Measurements from ENCODE around the gene ASAP2. TPM values are rescaled to one million over a fixed set of nuclear protein-coding genes. Genes with fewer than 3 reads are reported as not detected.

The ASAP2 gene
- total RNA-seq, 3 donors from 2014 or later = 50.4 to 84.1 (median 50.5) TPM

DNA sequence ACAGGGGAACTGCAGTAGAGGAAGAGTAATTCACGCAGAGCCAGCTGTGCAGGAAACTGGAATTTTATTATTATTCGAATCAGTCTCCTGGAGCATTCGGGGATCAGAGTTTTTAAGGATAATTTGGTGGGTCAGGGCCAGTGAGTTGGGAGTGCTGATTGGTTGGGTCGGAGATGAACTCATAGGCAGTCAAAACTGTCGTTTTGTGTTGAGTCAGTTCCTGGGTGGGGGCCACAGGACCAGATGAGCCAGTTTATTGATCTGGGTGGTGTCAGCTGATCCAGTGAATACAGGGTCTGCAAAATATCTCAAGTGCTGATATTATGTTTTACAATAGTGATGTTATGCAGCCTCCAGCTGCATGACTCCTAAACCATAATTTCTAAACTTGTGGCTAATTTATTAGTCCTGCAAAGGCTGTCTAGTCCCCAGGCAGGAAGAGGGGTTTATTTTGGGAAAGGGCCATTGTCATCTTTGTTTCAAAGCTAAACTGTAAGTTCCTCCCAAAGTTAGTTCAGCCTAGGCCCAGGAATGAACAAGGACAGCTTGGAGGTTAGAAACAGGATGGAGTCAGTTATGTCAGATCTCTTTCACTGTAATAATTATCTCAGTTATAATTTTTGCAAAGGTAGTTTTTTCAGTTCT lies 67.0 kb downstream of the ASAP2 start:
- no peaks in the 10 kb centered on the region for H3K36me3 ChIP-seq (ENCODE audit: low read depth)
- no peaks in the 10 kb centered on the region for H3K9me3 ChIP-seq
- peaks cover 8% of the 10 kb centered on the region for H3K4me1 ChIP-seq (ENCODE audit: low read depth)
- intact Hi-C loops (cut with DNase I, micrococcal nuclease) = no loop called here
- DNase-seq (no peak), ATAC-seq (no peak)
- H3K4me3 ChIP-seq = no peak overlapping the region
- TF ChIP-seq, protein P1, sequence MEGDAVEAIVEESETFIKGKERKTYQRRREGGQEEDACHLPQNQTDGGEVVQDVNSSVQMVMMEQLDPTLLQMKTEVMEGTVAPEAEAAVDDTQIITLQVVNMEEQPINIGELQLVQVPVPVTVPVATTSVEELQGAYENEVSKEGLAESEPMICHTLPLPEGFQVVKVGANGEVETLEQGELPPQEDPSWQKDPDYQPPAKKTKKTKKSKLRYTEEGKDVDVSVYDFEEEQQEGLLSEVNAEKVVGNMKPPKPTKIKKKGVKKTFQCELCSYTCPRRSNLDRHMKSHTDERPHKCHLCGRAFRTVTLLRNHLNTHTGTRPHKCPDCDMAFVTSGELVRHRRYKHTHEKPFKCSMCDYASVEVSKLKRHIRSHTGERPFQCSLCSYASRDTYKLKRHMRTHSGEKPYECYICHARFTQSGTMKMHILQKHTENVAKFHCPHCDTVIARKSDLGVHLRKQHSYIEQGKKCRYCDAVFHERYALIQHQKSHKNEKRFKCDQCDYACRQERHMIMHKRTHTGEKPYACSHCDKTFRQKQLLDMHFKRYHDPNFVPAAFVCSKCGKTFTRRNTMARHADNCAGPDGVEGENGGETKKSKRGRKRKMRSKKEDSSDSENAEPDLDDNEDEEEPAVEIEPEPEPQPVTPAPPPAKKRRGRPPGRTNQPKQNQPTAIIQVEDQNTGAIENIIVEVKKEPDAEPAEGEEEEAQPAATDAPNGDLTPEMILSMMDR (IDR thresholded peaks at IDR 0.05) = no peak

DNA sequence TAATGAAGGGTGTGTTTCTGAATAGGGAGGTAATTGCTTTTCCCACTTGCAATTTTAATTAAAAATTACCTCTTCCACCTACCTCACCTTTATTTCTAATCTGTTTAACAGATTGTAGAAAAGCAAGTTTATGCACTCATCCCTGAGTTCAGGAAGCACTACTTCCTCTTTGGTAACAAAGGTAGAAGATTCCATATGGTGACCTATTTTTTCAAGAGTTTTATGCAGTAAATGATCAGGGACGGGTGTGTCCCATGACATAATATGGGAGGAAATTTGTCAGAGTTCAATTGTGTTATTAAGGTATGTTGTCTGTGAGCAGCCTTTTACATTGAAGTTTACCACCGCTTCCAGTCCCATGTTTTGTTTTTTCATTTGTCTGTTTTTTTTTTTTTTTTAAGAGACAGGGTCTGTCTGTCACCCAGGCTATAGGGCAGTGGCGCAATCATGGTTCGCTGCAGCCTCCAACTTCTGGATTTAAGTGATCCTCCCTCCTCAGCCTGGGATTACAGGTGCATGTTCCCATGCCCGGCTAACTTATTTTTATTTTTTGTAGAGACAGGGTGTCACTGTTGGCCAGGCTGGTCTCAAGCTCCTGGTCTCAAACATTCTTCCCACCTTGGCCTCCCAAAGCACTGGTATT lies 68.2 kb downstream of the ASAP2 start:
- DNase-seq = no peak
- Histone ChIP-seq H3K4me3 (no peak overlapping the region), H3K36me3 (ENCODE audit: low read depth) (no peaks in the 10 kb centered on the region), H3K9me3 (no peaks in the 10 kb centered on the region), H3K4me1 (ENCODE audit: low read depth) (peaks cover 8% of the 10 kb centered on the region)
- intact Hi-C loops (cut with DNase I, micrococcal nuclease) = no loop called here
- TF ChIP-seq, protein P1 (IDR thresholded peaks at IDR 0.05) = no peak
- ATAC-seq = peak; percentile 84

DNA sequence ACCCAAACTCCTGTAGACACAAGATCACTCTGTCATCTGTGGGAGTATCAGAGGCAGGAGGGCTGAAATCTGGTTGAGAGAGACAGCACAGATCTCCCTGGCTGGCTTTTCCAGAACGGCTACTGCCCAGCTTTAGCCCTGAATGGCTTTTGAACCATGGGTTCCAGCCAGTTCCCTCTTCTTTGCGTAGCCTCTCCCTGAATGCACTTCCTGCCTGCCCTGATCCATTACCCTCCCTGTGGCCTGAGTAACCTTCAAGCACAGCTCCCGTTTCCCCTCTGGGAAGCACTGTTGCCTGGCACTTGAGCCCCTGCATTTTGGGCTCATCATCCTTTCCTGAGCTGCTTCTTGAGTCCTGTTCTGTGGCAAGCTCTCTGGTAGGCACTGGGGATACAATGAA lies 68.8 kb downstream of the ASAP2 start:
- Histone ChIP-seq H3K36me3 (ENCODE audit: low read depth) (no peaks in the 10 kb centered on the region), H3K4me3 (no peak overlapping the region), H3K4me1 (ENCODE audit: low read depth) (peaks cover 8% of the 10 kb centered on the region), H3K9me3 (no peaks in the 10 kb centered on the region)
- DNase-seq (no peak), ATAC-seq (peak; percentile 58)
- TF ChIP-seq, protein P1 (IDR thresholded peaks at IDR 0.05) = no peak
- intact Hi-C loops (cut with DNase I, micrococcal nuclease) = no loop called here

DNA sequence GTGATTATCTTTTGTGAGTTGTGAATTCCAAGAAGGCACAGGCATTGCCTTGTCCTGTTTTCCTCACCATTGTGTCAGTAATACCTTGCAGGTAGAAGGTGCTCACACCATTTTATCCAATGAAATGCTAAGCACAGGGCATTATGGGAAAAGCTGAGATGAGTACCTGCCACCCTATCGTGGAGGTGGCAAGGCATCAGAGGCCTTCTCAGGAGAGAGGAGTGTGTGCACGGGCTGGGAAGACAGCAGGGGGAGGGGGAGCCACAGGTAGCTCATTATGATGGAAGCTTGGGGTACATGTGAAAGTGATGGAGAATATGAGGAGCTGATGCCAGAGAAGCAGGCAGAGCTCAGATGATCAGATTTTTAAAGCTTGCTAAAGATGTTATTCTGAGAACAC lies 69.5 kb downstream of the ASAP2 start:
- ATAC-seq = no peak
- H3K4me3 ChIP-seq = no peak overlapping the region

DNA sequence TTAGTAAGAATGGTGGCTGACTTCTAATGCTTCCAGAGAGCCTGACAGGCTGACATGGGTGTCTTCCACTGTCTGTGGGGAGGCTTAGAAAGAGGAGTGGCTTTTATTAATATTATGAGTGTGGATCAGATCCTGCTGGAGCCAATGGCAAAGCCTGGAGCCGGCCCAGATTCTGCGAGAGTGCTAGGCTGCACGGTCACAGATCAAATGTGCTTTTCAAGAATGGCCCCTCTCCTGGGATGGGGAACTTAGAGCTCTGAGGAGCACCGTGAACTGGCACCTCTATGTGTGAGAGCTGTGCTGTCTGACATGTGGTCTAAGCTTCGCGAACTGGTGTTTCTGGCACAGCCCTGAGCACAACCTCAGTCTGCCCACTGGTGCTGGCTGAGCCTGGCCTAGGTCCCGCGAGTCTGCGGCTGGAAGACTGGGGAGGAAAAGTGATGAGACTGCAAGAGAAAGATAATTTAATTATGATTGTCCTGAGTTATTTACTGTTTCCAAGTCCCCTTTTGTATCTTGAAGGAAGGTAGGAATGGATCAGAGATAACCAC lies 70.4 kb downstream of the ASAP2 start:
- Histone ChIP-seq H3K4me1 (ENCODE audit: low read depth) (peaks cover 8% of the 10 kb centered on the region), H3K4me3 (no peak overlapping the region), H3K36me3 (ENCODE audit: low read depth) (no peaks in the 10 kb centered on the region), H3K9me3 (no peaks in the 10 kb centered on the region)
- intact Hi-C loops (cut with DNase I, micrococcal nuclease) = no loop called here
- ATAC-seq (no peak), DNase-seq (no peak)
- TF ChIP-seq, protein P1 (IDR thresholded peaks at IDR 0.05) = no peak

More for the DNA sequence above, 69.5 kb downstream of the ASAP2 start:
- no peaks in the 10 kb centered on the region for H3K9me3 ChIP-seq
- no peak for DNase-seq
- intact Hi-C loops (cut with DNase I, micrococcal nuclease) = no loop called here
- H3K4me1 ChIP-seq (ENCODE audit: low read depth) = peaks cover 8% of the 10 kb centered on the region
- TF ChIP-seq, protein P1 (IDR thresholded peaks at IDR 0.05) = no peak
- no peaks in the 10 kb centered on the region for H3K36me3 ChIP-seq (ENCODE audit: low read depth)

Data from mucosa of descending colon (tissue), 3 donors.